Ishikawa (cell line): ENCODE measurements around the gene FRAS1.

Experiments used
- CEBPB ChIP-seq: IDR thresholded peaks from 2 replicates; pipeline ENCODE4 v1.6.1; 2012
- CREB1 ChIP-seq: IDR thresholded peaks from 2 replicates; pipeline ENCODE4 v1.6.1; 2012; ENCODE audit warnings: low read depth
- EGR1 ChIP-seq: IDR thresholded peaks from 2 replicates; pipeline ENCODE4 v1.6.1; 2012
- EP300 ChIP-seq: IDR thresholded peaks from 2 replicates; pipeline ENCODE4 v1.6.1; 2012; ENCODE audit warnings: borderline replicate concordance
- FOXM1 ChIP-seq: IDR thresholded peaks from 2 replicates; pipeline ENCODE4 v1.6.1; 2012; ENCODE audit warnings: low read depth, borderline replicate concordance
- MAX ChIP-seq: IDR thresholded peaks from 2 replicates; pipeline ENCODE4 v1.6.1; 2012
- NFIC ChIP-seq: IDR thresholded peaks from 2 replicates; pipeline ENCODE4 v1.6.1; 2012
- RAD21 ChIP-seq: IDR thresholded peaks from 2 replicates; pipeline ENCODE4 v1.6.1; 2012; ENCODE audit warnings: low read depth
- TAF1 ChIP-seq: IDR thresholded peaks from 2 replicates; pipeline ENCODE4 v1.6.1; 2012; ENCODE audit warnings: low read depth, mild to moderate bottlenecking
- TCF12 ChIP-seq: IDR thresholded peaks from 2 replicates; pipeline ENCODE4 v1.6.1; 2012; ENCODE audit warnings: low read depth
- TEAD4 ChIP-seq: IDR thresholded peaks from 2 replicates; pipeline ENCODE4 v1.6.1; 2012
- YY1 ChIP-seq: IDR thresholded peaks from 2 replicates; pipeline ENCODE4 v1.6.1; 2012; ENCODE audit warnings: low read depth
- ZBTB7A ChIP-seq: IDR thresholded peaks from 2 replicates; pipeline ENCODE4 v1.6.1; 2012; ENCODE audit warnings: low read depth
- TF ChIP-seq, protein P1 (sequence below): IDR thresholded peaks from 2 replicates; pipeline ENCODE4 v1.6.1; 2012
- TF ChIP-seq, protein P2 (sequence below): IDR thresholded peaks from 2 replicates; pipeline ENCODE4 v1.6.1; 2012; ENCODE audit warnings: low read depth, mild to moderate bottlenecking

Gene FRAS1

GRCh38 chr4:78360466-78360865 lies 303.3 kb downstream of the FRAS1 start:
- no peak for TF ChIP-seq ZBTB7A
- TF ChIP-seq MAX = no peak
- no peak for TF ChIP-seq TAF1
- no peak for TF ChIP-seq NFIC
- TF ChIP-seq, protein P1, sequence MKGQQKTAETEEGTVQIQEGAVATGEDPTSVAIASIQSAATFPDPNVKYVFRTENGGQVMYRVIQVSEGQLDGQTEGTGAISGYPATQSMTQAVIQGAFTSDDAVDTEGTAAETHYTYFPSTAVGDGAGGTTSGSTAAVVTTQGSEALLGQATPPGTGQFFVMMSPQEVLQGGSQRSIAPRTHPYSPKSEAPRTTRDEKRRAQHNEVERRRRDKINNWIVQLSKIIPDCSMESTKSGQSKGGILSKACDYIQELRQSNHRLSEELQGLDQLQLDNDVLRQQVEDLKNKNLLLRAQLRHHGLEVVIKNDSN = no peak
- TF ChIP-seq, protein P2, sequence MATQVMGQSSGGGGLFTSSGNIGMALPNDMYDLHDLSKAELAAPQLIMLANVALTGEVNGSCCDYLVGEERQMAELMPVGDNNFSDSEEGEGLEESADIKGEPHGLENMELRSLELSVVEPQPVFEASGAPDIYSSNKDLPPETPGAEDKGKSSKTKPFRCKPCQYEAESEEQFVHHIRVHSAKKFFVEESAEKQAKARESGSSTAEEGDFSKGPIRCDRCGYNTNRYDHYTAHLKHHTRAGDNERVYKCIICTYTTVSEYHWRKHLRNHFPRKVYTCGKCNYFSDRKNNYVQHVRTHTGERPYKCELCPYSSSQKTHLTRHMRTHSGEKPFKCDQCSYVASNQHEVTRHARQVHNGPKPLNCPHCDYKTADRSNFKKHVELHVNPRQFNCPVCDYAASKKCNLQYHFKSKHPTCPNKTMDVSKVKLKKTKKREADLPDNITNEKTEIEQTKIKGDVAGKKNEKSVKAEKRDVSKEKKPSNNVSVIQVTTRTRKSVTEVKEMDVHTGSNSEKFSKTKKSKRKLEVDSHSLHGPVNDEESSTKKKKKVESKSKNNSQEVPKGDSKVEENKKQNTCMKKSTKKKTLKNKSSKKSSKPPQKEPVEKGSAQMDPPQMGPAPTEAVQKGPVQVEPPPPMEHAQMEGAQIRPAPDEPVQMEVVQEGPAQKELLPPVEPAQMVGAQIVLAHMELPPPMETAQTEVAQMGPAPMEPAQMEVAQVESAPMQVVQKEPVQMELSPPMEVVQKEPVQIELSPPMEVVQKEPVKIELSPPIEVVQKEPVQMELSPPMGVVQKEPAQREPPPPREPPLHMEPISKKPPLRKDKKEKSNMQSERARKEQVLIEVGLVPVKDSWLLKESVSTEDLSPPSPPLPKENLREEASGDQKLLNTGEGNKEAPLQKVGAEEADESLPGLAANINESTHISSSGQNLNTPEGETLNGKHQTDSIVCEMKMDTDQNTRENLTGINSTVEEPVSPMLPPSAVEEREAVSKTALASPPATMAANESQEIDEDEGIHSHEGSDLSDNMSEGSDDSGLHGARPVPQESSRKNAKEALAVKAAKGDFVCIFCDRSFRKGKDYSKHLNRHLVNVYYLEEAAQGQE = no peak
- TF ChIP-seq TEAD4 = no peak

DNA sequence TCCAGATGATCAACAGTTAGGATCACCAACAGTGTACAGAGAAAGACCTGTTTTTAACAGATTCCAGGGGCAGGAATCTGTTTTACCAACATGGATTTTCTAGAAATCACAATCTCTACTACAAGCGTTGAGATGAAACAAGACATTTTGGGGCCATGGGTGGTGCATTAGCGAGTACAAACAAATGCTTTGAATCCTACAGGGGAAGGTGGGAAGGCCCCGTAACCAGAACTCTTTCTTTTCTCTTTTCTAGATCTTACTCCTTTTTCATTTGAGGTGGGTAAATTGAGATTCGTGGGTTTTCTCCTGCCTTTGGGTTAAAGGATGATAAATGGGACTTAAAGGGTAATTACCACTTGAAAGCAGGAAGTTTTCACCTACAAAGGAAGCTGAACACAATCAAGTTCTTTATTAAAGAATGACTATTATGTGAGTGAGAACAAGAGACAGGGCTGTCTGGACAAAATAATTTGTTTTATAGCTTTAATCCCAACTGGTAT lies 304.5 kb downstream of the FRAS1 start:
- TF ChIP-seq CEBPB (no peak), ZBTB7A (no peak), TCF12 (no peak), EP300 (no peak), MAX (no peak), FOXM1 (no peak), TAF1 (no peak), NFIC (no peak), RAD21 (no peak), YY1 (no peak)
- TF ChIP-seq, protein P2 = no peak
- TF ChIP-seq, protein P1 = no peak

- TF ChIP-seq YY1 = no peak
- no peak for TF ChIP-seq EP300
- TF ChIP-seq TEAD4 = no peak
- no peak for TF ChIP-seq MAX
- TF ChIP-seq FOXM1 = no peak
- no peak for TF ChIP-seq CREB1
- TF ChIP-seq, protein P1 = no peak
- no peak for TF ChIP-seq TCF12
- no peak for TF ChIP-seq ZBTB7A
- no peak for TF ChIP-seq RAD21
- TF ChIP-seq TAF1 = no peak
- TF ChIP-seq EGR1 = no peak
- TF ChIP-seq, protein P2 = no peak
These were observed 305.2 kb downstream of the FRAS1 start for GRCh38 chr4:78362310-78362709.

DNA sequence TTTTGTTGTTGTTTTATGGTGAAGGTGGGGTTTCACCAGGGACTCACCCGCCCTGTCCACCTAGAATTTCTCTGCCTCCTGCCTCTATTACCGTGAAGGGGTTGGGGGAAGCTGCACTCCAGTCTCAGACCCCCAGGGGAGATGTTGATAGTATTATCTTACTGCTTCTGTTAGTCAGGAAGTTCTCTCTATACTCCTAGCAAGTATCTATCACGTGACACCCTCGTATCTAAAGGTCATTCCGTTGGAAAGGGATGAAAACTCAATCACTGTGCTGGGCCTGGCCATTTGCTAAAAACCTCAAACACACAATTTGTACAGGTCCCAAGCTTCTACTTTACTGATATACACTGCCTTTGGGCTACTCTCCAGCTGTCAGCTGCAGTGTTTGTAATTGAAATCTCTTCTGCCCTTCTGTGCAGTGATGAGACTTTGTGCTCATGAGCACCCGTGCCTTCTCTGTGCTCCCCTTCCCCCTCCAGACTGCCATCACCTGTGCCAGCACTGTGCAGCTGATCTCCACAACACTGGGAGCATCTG lies 306.0 kb downstream of the FRAS1 start:
- TF ChIP-seq MAX = no peak
- TF ChIP-seq TEAD4 = no peak
- TF ChIP-seq RAD21 = no peak
- TF ChIP-seq NFIC = no peak
- no peak for TF ChIP-seq TAF1
- TF ChIP-seq FOXM1 = no peak
- TF ChIP-seq, protein P1 = no peak
- TF ChIP-seq EP300 = no peak
- TF ChIP-seq YY1 = no peak
